Middle frontal gyrus (tissue), 1 donor: ENCODE results near the gene MYRF.

Source experiments
- DNase-seq: peaks from one replicate; pipeline ENCODE4 v3.0.0-alpha.2; 2015; ENCODE audit warnings: low spot score; ENCODE audit errors: extremely low spot score

MYRF gene

DNA sequence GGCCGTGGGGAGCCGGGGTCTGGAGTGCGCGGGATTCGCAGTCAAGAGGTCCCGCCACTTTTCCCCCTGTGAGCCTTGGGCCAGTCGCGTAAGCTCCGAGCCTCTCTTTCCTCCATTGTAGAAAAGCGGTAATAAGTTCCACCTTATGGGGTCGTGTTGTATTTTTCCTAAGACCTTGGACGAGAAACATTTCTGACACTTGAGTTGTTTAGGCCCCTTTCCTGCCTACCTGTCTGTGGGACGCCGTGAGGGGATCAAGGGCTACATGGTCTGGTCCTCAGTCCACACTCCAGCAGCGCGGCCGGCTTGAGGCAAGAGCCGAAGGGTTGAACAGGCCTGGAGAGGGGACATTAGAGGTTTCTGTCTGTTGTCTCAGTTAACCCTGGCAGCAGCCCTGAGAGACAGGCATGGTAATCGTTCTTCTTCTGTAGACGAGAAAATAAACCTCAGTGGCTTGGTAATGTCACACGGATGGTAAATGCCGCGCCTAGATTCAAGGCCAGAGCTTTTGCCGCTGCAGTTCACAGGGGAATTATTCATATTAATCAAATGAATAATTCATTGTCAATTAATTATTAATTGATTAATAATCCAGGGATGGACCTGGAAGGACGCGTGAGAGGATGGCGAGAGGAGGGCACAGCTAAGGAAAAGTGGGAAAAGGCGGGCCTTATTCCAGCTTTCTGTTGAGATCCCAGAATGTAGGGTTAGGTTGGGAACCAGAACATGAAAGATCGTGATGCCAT, 40.8 kb downstream of the MYRF start:
- DNase-seq = no peak

DNA sequence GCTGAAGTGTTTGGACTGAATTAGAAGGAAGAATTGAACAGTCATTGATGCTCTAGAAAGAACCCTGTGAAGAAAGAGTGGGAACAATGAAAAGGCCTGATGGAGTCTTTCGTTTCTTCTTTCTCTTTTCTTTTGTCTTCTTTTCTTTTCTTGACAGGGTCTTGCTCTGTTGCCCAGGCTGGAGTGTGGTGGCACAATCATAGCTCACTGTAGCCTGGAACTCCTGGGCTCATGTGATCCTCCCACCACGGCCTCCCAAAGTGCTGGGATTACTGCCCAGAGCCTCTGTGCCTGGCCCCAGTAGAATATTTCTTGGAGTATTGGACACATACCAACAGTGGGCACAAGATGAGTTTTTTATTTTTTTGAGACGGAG, 41.4 kb downstream of the MYRF start:
- DNase-seq = no peak

DNA sequence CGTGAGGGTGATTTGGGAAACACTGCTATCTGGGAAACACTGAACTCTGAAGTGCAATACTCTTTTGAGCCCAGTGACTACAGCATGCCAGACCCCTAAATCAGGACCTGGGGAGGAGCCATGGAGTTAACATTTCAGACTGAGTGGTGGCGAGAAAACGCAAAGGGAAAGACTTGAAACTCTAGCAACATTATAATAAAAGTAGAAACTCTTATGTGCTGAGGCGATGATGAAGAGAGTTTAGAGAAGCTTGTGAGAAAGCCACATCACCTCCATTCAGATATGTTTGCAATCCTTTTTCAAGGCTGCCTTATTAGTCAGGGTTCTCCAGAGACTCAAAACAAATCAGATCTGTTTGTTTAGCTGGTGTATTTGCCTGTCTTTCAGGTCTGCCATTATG, 42.1 kb downstream of the MYRF start:
- DNase-seq = no peak

DNA sequence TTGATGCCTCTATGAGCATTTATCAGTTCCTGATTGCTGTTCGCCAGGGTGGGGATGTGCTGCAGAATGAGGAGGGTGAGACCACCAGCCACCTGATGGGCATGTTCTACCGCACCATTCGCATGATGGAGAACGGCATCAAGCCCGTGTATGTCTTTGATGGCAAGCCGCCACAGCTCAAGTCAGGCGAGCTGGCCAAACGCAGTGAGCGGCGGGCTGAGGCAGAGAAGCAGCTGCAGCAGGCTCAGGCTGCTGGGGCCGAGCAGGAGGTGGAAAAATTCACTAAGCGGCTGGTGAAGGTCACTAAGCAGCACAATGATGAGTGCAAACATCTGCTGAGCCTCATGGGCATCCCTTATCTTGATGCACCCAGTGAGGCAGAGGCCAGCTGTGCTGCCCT, 43.0 kb downstream of the MYRF start:
- DNase-seq = no peak

DNA sequence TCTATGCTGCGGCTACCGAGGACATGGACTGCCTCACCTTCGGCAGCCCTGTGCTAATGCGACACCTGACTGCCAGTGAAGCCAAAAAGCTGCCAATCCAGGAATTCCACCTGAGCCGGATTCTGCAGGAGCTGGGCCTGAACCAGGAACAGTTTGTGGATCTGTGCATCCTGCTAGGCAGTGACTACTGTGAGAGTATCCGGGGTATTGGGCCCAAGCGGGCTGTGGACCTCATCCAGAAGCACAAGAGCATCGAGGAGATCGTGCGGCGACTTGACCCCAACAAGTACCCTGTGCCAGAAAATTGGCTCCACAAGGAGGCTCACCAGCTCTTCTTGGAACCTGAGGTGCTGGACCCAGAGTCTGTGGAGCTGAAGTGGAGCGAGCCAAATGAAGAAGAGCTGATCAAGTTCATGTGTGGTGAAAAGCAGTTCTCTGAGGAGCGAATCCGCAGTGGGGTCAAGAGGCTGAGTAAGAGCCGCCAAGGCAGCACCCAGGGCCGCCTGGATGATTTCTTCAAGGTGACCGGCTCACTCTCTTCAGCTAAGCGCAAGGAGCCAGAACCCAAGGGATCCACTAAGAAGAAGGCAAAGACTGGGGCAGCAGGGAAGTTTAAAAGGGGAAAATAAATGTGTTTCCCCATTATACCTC, 43.6 kb downstream of the MYRF start:
- no peak for DNase-seq

DNA sequence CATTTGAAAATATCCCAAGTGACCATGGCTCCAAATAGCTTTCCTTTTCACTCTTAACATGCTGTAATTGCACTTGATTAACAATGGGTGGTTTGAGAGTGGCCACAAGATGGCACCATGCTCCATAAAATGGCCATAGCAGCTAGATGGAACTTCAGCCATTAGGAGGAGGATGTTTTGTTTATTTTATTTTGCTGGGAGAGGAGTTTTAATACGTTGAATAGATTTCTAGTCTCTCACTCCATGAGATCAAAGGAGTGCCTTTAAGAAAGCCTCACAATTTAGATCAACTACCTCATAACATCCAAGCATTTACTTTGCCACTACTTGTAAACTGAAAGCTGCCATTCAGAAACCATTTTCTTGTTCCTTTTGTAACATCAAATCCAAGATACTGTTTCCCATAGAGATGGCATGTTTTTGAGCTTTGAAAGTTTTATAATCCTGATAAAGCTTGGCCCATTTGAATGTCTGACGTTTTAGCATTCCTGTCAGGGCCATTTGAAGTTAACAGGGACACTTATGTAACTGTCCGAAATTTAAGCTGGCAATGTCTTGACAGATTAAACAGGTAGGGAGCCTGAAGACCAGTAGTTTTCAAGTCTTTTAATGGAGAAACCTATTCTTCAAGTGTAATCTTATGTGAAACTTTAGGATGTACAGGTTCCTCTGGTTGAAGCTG, 45.0 kb downstream of the MYRF start:
- DNase-seq = peak; percentile 70

DNA sequence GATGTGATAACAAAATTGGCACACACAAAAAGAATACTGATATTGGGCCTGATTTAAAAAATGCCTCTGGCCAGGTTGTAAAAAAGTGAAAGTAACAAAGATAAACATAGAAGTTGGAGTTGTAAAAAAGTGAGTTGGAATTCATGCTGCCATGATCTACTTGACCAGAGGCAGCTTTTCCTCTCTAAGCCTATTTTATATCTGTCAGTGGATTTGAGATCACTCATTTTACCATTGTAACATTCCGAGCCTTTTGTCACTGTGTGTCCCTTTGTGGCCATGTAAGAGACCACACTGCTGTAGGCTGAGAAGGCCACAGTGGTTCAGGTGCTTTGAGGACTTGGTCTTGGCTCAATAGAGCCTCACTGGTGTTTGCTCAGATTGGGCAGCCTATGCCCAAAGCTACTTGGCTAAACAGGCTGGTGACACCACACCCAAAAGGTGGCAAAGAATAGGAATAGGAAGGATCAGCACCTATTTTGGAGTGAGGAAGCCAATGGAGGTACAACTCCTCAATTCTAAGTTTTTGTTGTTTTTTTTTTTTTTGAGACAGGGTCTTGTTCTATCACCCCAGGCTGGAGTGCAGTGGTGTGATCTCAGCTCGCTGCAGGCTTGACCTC, 47.3 kb downstream of the MYRF start:
- DNase-seq = no peak

DNA sequence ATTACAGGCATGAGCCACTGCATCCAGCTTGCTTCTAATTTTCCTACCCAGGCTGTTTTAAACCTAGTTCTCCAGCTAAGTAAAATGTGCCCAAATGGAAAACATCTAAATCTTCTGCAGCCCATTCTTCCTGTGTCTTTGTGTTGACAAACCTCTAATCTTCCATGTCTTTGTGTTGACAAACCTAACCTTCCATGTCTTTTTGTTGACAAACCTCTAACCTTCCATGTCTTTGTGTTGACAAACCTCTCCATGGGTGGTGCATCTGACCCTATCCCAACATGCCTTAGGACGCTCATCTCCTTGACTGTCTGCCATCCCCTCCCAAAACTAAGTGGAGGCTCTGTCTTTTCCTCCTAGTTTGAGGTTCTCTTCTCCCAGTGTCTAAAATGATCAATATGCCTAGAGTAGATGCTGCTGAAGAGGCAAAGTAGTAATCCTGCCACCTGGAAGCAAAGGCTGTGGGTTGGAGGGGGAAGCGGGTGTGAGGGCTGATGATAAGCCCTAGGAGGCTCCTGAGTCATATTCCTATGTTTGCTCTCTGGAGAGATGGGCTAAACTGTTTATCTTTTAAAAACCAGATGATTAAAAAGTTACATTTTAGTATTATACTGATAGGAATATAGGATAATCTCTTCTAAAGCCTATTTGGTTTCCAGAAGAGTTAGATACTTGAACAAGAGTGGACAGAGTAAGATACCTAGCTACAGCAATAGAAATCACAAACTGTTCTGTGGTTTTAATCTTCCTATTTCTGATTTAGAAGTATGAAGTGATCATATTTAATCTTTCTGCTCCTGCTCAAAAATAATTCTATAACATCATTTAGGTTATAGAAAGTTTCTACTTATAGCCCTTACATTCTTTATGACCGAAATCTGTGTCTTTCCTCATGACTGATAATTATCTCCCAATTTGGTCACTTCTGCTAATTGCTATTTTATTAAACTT, 48.2 kb downstream of the MYRF start:
- no peak for DNase-seq

DNA sequence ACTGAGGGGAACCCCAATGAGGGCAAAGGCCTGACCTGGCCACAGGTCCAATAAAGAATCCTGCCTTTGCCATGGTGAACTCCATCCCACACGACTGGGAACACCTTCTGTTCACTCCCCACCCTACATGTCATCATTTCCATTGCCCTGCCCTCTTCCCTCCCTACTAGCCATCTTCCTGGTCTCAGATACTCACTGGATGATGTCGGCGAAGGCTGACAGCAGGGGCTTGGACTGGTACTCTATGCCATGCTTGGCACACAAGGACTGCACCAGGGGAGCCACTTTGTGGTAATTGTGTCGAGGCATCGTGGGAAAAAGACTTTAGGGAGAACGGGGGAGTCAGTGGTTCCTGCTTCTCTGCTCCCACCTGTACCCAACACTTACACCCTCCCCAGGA, 50.2 kb downstream of the MYRF start:
- no peak for DNase-seq

DNA sequence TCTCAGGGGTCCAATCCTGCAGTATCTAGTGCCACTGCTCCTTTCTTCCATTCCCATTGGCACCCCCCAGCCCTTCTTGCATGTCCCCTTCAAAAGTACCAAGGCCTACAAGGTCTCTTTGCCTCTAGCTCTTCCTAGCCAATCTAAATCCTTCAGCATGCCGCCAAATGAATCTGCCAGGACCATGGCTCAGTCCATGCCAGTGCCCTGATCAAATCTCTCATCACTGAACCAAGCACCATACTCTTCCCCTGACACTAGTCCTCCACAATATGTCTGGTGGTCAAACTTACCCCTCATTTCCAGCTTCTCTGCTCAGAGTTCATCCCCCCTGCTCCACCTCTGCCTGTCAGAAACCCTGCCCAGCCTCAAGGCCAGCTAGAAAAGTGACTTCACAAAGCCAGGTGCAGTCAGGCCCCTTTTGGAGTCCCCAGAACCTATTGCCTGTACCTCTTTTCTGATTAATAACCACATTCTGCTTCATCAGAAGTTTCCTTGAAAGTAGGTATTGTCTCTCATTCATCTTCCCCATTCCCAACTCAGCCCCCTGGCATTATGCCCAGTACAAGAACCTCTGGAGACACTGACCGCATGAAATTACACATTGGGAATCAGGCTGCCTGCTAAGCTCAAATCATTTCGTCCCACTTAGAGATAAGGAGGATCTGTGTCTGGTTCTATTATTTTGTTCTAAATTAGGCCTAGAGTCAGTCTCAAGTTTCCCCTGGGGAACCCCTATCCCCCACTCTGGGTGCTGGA, 51.6 kb downstream of the MYRF start:
- no peak for DNase-seq

DNA sequence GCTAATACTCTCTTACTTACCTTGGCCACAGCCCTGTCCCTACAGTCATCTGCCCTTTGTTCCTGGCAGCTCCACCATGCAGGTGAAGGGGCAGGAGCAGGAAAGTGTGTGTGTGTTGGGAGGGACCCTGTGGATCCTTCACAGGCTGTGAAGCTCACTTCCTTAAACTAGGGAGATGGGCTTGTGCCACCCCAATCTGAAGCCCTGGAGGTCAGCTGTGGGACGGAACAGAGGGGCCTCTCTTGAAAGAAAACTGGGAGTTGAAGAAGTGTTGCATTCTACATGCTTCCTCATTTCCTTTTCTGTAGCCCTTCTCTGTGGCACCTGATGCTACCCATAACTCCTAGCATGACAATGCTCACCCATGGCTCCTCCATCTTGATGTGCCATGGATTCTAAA, 52.7 kb downstream of the MYRF start:
- no peak for DNase-seq

DNA sequence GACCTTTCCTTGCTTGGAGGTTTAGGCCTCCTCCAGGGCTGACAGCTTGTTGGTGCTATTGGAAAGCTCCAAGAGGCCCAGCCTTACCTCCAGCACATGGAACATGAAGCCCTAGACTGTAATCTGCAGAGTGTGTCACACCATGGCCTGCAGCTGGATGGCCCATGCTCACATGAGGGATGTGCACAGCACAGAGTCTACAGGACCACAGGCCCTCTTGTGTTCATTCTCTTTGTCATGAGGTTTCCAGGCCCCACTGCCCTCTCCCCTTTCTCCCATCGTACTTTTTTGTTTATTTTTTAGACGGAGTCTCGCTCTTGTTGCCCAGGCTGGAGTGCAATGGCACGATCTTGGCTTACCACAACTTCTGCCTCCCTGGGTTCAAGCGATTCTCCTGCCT, 54.3 kb downstream of the MYRF start:
- no peak for DNase-seq

DNA sequence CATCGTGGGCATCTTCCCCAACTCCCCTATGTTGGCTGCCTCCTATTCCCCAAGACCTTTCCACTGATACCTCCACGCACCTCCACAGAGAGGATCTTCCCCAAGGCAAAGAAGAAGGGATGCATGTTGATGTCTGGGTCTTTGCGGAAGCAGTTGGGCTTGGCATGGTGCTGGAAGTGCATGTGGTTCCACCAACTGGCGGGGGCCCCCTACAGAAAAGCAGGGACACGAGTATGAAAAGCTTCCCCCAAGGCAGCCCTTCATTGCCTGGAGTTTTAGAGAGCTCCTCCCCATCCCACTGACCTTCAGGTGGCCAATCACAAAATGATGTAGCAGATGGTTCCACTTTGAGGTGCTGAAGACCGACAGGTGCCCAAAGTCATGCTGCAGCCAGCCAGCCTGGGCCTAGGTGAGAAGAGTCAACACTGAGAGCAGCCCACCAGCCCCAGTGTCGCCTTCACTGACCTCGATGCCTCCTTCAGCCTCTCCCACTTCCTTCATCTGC, 58.3 kb downstream of the MYRF start:
- DNase-seq = no peak

DNA sequence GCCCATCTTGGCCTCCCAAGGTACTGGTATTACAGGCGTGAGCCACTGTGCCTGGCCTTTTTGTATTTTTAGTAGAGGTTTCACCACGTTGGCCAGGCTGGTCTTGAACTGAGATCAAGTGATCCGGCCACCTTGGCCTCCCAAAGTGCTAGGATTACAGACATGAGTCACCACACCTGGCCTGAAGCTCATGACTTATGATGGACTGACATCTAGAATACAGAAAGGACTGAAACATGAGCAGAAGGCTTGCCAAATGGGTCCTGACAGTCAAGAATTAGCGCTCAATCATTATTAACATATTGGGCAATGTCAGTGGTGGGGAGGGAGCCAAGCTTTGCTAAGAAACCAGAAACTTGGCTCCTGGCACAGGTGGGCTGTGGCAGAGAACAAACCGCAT, 59.4 kb downstream of the MYRF start:
- DNase-seq = no peak

DNA sequence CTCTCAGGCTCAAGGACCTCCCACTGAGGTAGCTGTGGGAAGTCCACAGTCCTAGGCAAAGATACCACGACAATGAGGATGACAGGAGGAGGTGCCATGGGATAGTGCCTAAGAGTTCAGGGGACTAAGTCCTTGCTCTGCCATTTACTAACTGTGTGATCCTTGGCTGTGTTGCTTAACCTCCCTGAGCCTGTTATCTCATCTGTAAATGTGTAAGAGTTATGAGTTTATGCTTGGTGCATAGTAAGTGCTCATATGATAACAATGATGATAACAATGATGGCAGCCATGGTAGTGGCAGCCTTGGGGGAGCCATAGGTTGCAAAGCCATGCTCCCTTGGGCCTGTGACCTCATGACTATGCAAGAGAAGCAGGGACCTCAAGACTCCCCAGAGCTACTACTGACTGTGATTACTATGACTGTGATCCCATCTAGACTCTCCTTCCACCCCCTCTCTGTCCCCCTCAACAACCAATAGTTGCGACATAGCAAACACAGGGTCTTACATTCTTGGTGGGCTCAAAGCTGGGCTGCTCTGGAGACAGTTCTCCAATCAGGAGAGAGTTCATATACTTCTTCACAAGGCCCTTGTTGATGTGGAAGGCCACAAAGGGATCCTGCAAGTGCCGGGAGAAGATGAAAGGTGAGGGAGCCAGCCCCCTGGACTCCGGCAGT, 60.4 kb downstream of the MYRF start:
- DNase-seq = no peak

DNA sequence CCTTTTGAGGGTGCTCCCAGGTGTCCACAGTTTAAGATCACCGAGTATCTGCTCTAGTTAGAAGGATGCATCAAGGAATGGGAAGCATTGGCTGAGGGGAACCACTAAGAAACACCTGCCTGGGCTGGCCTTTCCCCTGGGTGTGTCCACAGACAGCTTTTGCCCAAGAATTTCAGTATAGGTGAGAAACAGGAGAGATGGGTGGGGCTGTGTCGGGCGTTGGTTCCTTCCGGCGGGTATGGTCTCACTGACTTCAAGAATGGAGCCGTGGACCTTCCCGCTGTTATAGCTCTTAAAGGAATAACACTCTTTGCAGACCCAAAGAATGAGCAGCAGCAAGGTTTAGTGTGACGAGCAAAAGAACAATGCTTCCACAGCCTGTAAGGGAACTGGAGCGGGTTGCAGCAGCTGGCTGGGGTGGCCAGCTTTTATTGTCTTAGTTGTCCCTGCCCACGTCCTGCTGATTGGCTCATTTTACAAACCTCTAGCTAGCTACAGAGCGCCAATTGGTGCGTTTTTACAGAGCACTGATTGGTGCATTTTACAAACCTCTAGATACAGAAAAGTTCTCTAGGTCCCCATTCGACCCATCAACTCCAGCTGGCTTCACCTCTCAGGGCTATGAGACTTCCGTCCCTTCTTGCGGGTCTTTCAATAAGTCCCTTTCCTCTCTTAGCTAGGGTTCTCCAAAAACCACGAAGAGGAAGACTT, 62.0 kb downstream of the MYRF start:
- DNase-seq = no peak

DNA sequence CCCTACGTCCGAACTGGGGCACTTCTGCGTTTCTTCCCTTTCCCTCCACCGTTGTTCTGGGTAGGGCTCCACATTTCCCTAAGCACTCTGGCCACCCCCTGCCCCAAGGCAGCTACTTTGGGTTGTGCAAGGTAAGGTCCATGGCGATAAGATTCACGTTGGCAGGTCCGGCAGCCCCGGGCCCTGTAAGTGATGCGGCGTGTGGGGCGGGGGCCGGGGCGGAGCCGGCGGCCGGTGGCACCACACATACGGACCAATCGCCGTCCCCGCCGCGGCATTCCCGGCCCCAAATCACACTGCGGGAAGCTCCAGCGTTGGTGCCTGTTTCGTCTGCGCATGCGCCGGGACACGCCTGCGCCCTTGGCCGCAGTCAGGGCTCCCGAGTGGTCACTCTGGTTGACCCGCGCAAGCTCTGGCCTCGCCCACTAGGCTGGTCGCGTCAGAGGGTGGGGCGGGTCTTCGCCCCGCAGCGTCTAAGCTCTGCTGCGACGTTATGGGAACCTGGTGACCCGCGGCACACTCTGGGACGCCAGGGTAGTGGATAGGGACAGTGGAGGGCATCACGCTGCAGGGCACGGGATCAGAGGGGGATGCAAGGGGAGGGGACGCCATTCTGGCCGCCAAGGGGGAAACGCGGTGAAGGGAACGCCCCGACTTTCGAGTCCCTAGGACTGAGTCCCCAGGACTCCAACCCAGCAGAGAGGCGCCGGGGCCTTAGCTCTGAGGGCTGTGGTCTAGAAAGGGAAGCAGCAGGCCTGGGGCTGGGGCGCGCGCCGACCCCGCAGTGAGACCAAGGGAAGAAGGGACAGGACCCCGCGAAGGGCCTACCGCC, 62.7 kb downstream of the MYRF start:
- peak; percentile 94 for DNase-seq
